Bronchial epithelial cell (primary cell): ENCODE results near the gene ASPM. TPM values are rescaled to one million over a fixed set of nuclear protein-coding genes. Genes with fewer than 3 reads are reported as not detected.
"Not testable (repeated sequence)": the region's sequence is repeated elsewhere in the genome, so short reads cannot be mapped to it uniquely, and the experiment has no call there.

Source experiments
- DNase-seq: peaks from one replicate; pipeline ENCODE4 v3.0.0-alpha.2; 2010; ENCODE audit warnings: low read depth
- FAIRE-seq: peaks from 2 replicates; lab custom pipeline; 2011; peaks lifted over from hg19 to GRCh38; lab: Jason Lieb, UNC
- H3K27me3 ChIP-seq: 2 replicates; pipeline ENCODE4 v1.5.1; 2011; ENCODE audit warnings: low read length; ENCODE audit not compliant: control insufficient read depth, insufficient read depth
- H3K36me3 ChIP-seq: 2 replicates; pipeline ENCODE4 v1.5.1; 2011; ENCODE audit warnings: low read length; ENCODE audit not compliant: control insufficient read depth, insufficient read depth
- H3K4me3 ChIP-seq: 2 replicates; pipeline ENCODE4 v1.5.1; 2011; ENCODE audit warnings: mild to moderate bottlenecking, low read depth, low read length, control low read depth
- total RNA-seq: library from RNA; depleted of rRNA; stranded (reverse); fragments of >200 nt; gene quantifications from 2 replicates; pipeline ENCODE4 v1.2.1, GENCODE V29; 2014
- TF ChIP-seq, protein P1 (sequence below): IDR thresholded peaks from 2 replicates; pipeline ENCODE4 v1.5.1; 2011; ENCODE audit warnings: mild to moderate bottlenecking, moderate library complexity, low read length, control low read depth, inconsistent platforms; ENCODE audit not compliant: insufficient read depth, severe bottlenecking

The ASPM gene
- total RNA-seq, 1 donor from 2014 or later: 0.26 TPM

GRCh38 chr1:197049100-197049499 is 97.4 kb downstream of the ASPM start:
- no peaks in the 10 kb centered on the region for H3K36me3 ChIP-seq
- DNase-seq: no peak
- no peaks in the 10 kb centered on the region for H3K27me3 ChIP-seq
- H3K4me3 ChIP-seq: no peak overlapping the region
- FAIRE-seq: no peak
- TF ChIP-seq, protein P1, sequence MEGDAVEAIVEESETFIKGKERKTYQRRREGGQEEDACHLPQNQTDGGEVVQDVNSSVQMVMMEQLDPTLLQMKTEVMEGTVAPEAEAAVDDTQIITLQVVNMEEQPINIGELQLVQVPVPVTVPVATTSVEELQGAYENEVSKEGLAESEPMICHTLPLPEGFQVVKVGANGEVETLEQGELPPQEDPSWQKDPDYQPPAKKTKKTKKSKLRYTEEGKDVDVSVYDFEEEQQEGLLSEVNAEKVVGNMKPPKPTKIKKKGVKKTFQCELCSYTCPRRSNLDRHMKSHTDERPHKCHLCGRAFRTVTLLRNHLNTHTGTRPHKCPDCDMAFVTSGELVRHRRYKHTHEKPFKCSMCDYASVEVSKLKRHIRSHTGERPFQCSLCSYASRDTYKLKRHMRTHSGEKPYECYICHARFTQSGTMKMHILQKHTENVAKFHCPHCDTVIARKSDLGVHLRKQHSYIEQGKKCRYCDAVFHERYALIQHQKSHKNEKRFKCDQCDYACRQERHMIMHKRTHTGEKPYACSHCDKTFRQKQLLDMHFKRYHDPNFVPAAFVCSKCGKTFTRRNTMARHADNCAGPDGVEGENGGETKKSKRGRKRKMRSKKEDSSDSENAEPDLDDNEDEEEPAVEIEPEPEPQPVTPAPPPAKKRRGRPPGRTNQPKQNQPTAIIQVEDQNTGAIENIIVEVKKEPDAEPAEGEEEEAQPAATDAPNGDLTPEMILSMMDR: no peak

DNA sequence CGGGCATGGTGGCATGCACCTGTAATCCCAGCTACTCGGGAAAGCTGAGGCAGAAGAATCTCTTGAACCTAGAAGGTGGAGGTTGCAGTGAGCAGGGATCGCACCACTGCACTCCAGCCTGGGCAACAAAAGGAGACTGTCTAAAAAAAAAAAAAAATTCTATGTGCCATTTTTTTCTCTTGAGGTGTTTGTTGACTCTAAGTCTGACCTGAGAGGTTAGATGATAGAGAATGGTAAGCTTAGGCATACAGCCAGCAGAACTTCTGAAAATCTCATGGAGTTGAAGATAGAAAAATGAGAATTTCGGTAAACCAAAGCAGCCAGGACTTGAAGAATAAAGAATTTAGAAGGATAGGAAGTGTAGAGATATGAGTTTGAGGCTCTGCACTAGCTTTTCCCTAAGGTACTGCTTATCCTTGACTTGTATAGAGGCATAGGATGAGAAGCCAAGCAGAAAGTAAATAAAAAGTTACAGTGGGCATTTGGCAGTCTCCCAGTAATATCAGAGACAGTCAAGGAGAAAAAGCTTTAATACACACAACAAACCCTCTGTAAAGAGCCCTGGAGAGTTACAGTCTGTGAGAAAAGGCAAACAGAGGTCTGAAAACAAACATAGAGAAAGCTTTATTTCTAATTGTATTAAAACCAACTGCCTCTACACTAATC is 103.7 kb downstream of the ASPM start:
- DNase-seq (no peak), FAIRE-seq (no peak)
- TF ChIP-seq, protein P1: no peak
- H3K36me3 ChIP-seq: no peaks in the 10 kb centered on the region
- no peaks in the 10 kb centered on the region for H3K27me3 ChIP-seq
- no peak overlapping the region for H3K4me3 ChIP-seq

GRCh38 chr1:197041486-197042353 is 104.7 kb downstream of the ASPM start:
- TF ChIP-seq, protein P1: no peak
- FAIRE-seq (no peak), DNase-seq (no peak)
- Histone ChIP-seq H3K27me3 (no peaks in the 10 kb centered on the region), H3K36me3 (no peaks in the 10 kb centered on the region), H3K4me3 (no peak overlapping the region)

- no peaks in the 10 kb centered on the region for H3K36me3 ChIP-seq
- no peak for FAIRE-seq
- no peaks in the 10 kb centered on the region for H3K27me3 ChIP-seq
- no peak overlapping the region for H3K4me3 ChIP-seq
- TF ChIP-seq, protein P1: no peak
- DNase-seq: no peak
Measured at GRCh38 chr1:197036861-197037260, 109.6 kb downstream of the ASPM start.

DNA sequence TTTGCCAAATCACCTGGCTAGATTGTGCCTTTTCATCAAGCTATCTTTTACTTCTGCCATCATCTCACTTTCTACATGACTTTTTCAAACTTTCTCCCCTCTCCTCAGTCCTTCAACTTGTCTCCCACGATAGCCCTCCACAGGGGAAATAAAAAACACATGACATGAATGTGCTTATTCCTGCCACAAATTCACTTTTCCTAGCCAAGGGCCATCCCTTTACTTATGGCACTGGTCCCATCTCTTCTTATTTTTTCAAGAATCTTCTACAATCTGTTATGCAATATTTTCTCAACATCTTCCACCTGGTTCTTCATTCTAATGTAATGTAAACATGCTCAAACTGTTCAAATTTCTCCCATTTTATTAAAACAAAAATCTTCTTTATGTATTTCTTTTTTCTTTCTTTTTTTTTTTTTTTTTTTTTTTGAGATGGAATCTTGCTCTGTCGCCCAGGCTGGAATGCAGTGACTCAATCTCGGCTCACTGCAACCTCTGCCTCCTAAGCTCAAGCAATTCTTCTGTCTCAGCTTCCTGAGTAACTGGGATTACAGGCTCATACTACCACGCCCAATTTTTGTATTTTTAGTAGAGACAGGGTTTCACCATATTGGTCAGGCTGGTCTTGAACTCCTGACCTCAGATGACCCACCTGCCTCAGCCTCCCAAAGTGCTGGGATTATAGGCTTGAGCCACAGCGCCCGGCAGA is 111.7 kb downstream of the ASPM start:
- H3K27me3 ChIP-seq, H3K4me3 ChIP-seq, H3K36me3 ChIP-seq, FAIRE-seq: not testable (repeated sequence)
- peak; percentile 82 for DNase-seq

Other genes starting within 250 kb of the ASPM start
- not detected in 2 replicates for gene CFHR2, start 202.9 kb downstream of the ASPM start, total RNA-seq
- not detected in 2 replicates for gene CFHR5, start 169.1 kb downstream of the ASPM start, total RNA-seq
- not detected in 2 replicates for gene F13B, start 79.4 kb downstream of the ASPM start, total RNA-seq
- gene ZBTB41, start 54.6 kb upstream of the ASPM start, total RNA-seq: 14.0 and 16.4 TPM in 2 replicates
- gene CRB1, start 121.6 kb upstream of the ASPM start, total RNA-seq: under 0.01 TPM in 2 replicates